Measurements from ENCODE around the gene SPAG16.
"Not testable (repeated sequence)": the region's sequence is repeated elsewhere in the genome, so short reads cannot be mapped to it uniquely, and the experiment has no call there.

Gene SPAG16

GRCh38 chr2:214050731-214051130 lies 766.5 kb downstream of the SPAG16 start:
- WGBS = 92% methylated on average over 2 of the region's 2 CpGs
- Histone ChIP-seq H3K36me3 (ENCODE audit: insufficient read depth, low read length) (no peaks in the 10 kb centered on the region), H3K9ac (ENCODE audit: low read depth, low read length) (no peak overlapping the region), H3K4me1 (ENCODE audit: insufficient read depth, low read length) (no peaks in the 10 kb centered on the region), H3K4me3 (ENCODE audit: low read length) (no peak overlapping the region), H3K27ac (ENCODE audit: low read depth, low read length) (no peak overlapping the region), H3K27me3 (ENCODE audit: insufficient read depth, low read length) (no peaks in the 10 kb centered on the region), H3K9me3 (ENCODE audit: insufficient read depth, low read depth, low read length) (peaks cover 5% of the 10 kb centered on the region; the same call in 1 of the 2 replicates)

GRCh38 chr2:214051585-214051984 lies 767.3 kb downstream of the SPAG16 start:
- Histone ChIP-seq H3K4me1 (ENCODE audit: insufficient read depth, low read length) (no peaks in the 10 kb centered on the region), H3K27me3 (ENCODE audit: insufficient read depth, low read length) (no peaks in the 10 kb centered on the region), H3K9me3 (ENCODE audit: insufficient read depth, low read depth, low read length) (no peaks in the 10 kb centered on the region), H3K27ac (ENCODE audit: low read depth, low read length) (no peak overlapping the region), H3K9ac (ENCODE audit: low read depth, low read length) (no peak overlapping the region), H3K4me3 (ENCODE audit: low read length) (no peak overlapping the region), H3K36me3 (ENCODE audit: insufficient read depth, low read length) (no peaks in the 10 kb centered on the region)
- WGBS = 100% methylated on average over 1 of the region's 1 CpG

- Histone ChIP-seq H3K27me3 (ENCODE audit: insufficient read depth, low read length) (no peaks in the 10 kb centered on the region), H3K27ac (ENCODE audit: low read depth, low read length) (no peak overlapping the region), H3K36me3 (ENCODE audit: insufficient read depth, low read length) (no peaks in the 10 kb centered on the region), H3K4me1 (ENCODE audit: insufficient read depth, low read length) (no peaks in the 10 kb centered on the region), H3K9ac (ENCODE audit: low read depth, low read length) (no peak overlapping the region), H3K4me3 (ENCODE audit: low read length) (no peak overlapping the region), H3K9me3 (ENCODE audit: insufficient read depth, low read depth, low read length) (no peaks in the 10 kb centered on the region)
- 89% methylated on average over 4 of the region's 5 CpGs for WGBS
Measured at GRCh38 chr2:214052235-214052634, 768.0 kb downstream of the SPAG16 start.

- Histone ChIP-seq H3K9ac (ENCODE audit: low read depth, low read length) (no peak overlapping the region), H3K4me1 (ENCODE audit: insufficient read depth, low read length) (no peaks in the 10 kb centered on the region), H3K36me3 (ENCODE audit: insufficient read depth, low read length) (no peaks in the 10 kb centered on the region), H3K9me3 (ENCODE audit: insufficient read depth, low read depth, low read length) (no peaks in the 10 kb centered on the region), H3K27ac (ENCODE audit: low read depth, low read length) (no peak overlapping the region), H3K27me3 (ENCODE audit: insufficient read depth, low read length) (no peaks in the 10 kb centered on the region), H3K4me3 (ENCODE audit: low read length) (no peak overlapping the region)
- WGBS = 92% methylated on average over 2 of the region's 2 CpGs
Measured at GRCh38 chr2:214057986-214058385, 773.7 kb downstream of the SPAG16 start.

- H3K27ac ChIP-seq (ENCODE audit: low read depth, low read length); H3K27me3 ChIP-seq (ENCODE audit: insufficient read depth, low read length); H3K36me3 ChIP-seq (ENCODE audit: insufficient read depth, low read length); H3K9me3 ChIP-seq (ENCODE audit: insufficient read depth, low read depth, low read length); H3K9ac ChIP-seq (ENCODE audit: low read depth, low read length); H3K4me3 ChIP-seq (ENCODE audit: low read length): not testable (repeated sequence)
- WGBS = 91% methylated on average over 5 of the region's 5 CpGs
- H3K4me1 ChIP-seq (ENCODE audit: insufficient read depth, low read length) = peaks cover 11% of the 10 kb centered on the region; the same call in 1 of the 2 replicates
Measured at GRCh38 chr2:214062279-214062678, 778.0 kb downstream of the SPAG16 start.

- H3K9ac ChIP-seq (ENCODE audit: low read depth, low read length) = no peak overlapping the region
- no peak overlapping the region for H3K4me3 ChIP-seq (ENCODE audit: low read length)
- H3K4me1 ChIP-seq (ENCODE audit: insufficient read depth, low read length) = peaks cover 21% of the 10 kb centered on the region; the same call in 1 of the 2 replicates
- 83% methylated on average over 1 of the region's 2 CpGs for WGBS
- no peak overlapping the region for H3K27ac ChIP-seq (ENCODE audit: low read depth, low read length)
- H3K36me3 ChIP-seq (ENCODE audit: insufficient read depth, low read length) = no peaks in the 10 kb centered on the region
- H3K27me3 ChIP-seq (ENCODE audit: insufficient read depth, low read length) = no peaks in the 10 kb centered on the region
- no peaks in the 10 kb centered on the region for H3K9me3 ChIP-seq (ENCODE audit: insufficient read depth, low read depth, low read length)
Measured at GRCh38 chr2:214064471-214064870, 780.2 kb downstream of the SPAG16 start.

- Histone ChIP-seq H3K36me3 (ENCODE audit: insufficient read depth, low read length) (no peaks in the 10 kb centered on the region), H3K4me1 (ENCODE audit: insufficient read depth, low read length) (peaks cover 23% of the 10 kb centered on the region; the same call in 1 of the 2 replicates), H3K9me3 (ENCODE audit: insufficient read depth, low read depth, low read length) (no peaks in the 10 kb centered on the region), H3K27me3 (ENCODE audit: insufficient read depth, low read length) (no peaks in the 10 kb centered on the region), H3K4me3 (ENCODE audit: low read length) (no peak overlapping the region), H3K27ac (ENCODE audit: low read depth, low read length) (no peak overlapping the region), H3K9ac (ENCODE audit: low read depth, low read length) (no peak overlapping the region)
- 65% methylated on average over 1 of the region's 2 CpGs for WGBS
Measured at GRCh38 chr2:214066862-214067261, 782.6 kb downstream of the SPAG16 start.

GRCh38 chr2:214069254-214069653 lies 785.0 kb downstream of the SPAG16 start:
- 75% methylated on average over 2 of the region's 2 CpGs for WGBS
- no peaks in the 10 kb centered on the region for H3K27me3 ChIP-seq (ENCODE audit: insufficient read depth, low read length)
- no peaks in the 10 kb centered on the region for H3K36me3 ChIP-seq (ENCODE audit: insufficient read depth, low read length)
- no peaks in the 10 kb centered on the region for H3K9me3 ChIP-seq (ENCODE audit: insufficient read depth, low read depth, low read length)
- no peak overlapping the region for H3K4me3 ChIP-seq (ENCODE audit: low read length)
- no peak overlapping the region; the same call in 1 of the 2 replicates for H3K27ac ChIP-seq (ENCODE audit: low read depth, low read length)
- no peak overlapping the region for H3K9ac ChIP-seq (ENCODE audit: low read depth, low read length)
- peaks cover 23% of the 10 kb centered on the region; the same call in 1 of the 2 replicates for H3K4me1 ChIP-seq (ENCODE audit: insufficient read depth, low read length)

- WGBS = 100% methylated on average over 6 of the region's 6 CpGs
- Histone ChIP-seq H3K9ac (ENCODE audit: low read depth, low read length) (no peak overlapping the region), H3K27me3 (ENCODE audit: insufficient read depth, low read length) (no peaks in the 10 kb centered on the region), H3K36me3 (ENCODE audit: insufficient read depth, low read length) (no peaks in the 10 kb centered on the region), H3K9me3 (ENCODE audit: insufficient read depth, low read depth, low read length) (no peaks in the 10 kb centered on the region), H3K4me1 (ENCODE audit: insufficient read depth, low read length) (no peaks in the 10 kb centered on the region), H3K4me3 (ENCODE audit: low read length) (no peak overlapping the region), H3K27ac (ENCODE audit: low read depth, low read length) (no peak overlapping the region)
Measured at GRCh38 chr2:214075456-214075855, 791.2 kb downstream of the SPAG16 start.

- Histone ChIP-seq H3K4me3 (ENCODE audit: low read length) (no peak overlapping the region), H3K4me1 (ENCODE audit: insufficient read depth, low read length) (no peaks in the 10 kb centered on the region), H3K27ac (ENCODE audit: low read depth, low read length) (no peak overlapping the region), H3K27me3 (ENCODE audit: insufficient read depth, low read length) (no peaks in the 10 kb centered on the region), H3K9me3 (ENCODE audit: insufficient read depth, low read depth, low read length) (no peaks in the 10 kb centered on the region), H3K36me3 (ENCODE audit: insufficient read depth, low read length) (no peaks in the 10 kb centered on the region), H3K9ac (ENCODE audit: low read depth, low read length) (no peak overlapping the region)
- 91% methylated on average over 1 of the region's 1 CpG for WGBS
Measured at GRCh38 chr2:214076527-214076926, 792.3 kb downstream of the SPAG16 start.

GRCh38 chr2:214077727-214078126 lies 793.5 kb downstream of the SPAG16 start:
- Histone ChIP-seq H3K4me3 (ENCODE audit: low read length) (no peak overlapping the region), H3K9me3 (ENCODE audit: insufficient read depth, low read depth, low read length) (no peaks in the 10 kb centered on the region), H3K27ac (ENCODE audit: low read depth, low read length) (no peak overlapping the region), H3K4me1 (ENCODE audit: insufficient read depth, low read length) (no peaks in the 10 kb centered on the region), H3K9ac (ENCODE audit: low read depth, low read length) (no peak overlapping the region), H3K27me3 (ENCODE audit: insufficient read depth, low read length) (no peaks in the 10 kb centered on the region), H3K36me3 (ENCODE audit: insufficient read depth, low read length) (no peaks in the 10 kb centered on the region)
- 60% methylated on average over 1 of the region's 1 CpG for WGBS

- Histone ChIP-seq H3K9me3 (ENCODE audit: insufficient read depth, low read depth, low read length) (no peaks in the 10 kb centered on the region), H3K4me3 (ENCODE audit: low read length) (no peak overlapping the region), H3K9ac (ENCODE audit: low read depth, low read length) (no peak overlapping the region), H3K27ac (ENCODE audit: low read depth, low read length) (no peak overlapping the region), H3K4me1 (ENCODE audit: insufficient read depth, low read length) (no peaks in the 10 kb centered on the region), H3K27me3 (ENCODE audit: insufficient read depth, low read length) (no peaks in the 10 kb centered on the region), H3K36me3 (ENCODE audit: insufficient read depth, low read length) (no peaks in the 10 kb centered on the region)
- WGBS = 82% methylated on average over 1 of the region's 2 CpGs
Measured at GRCh38 chr2:214079032-214079431, 794.8 kb downstream of the SPAG16 start.
